Body of pancreas (tissue), 4 donors: ENCODE results near the gene PIGP.

Experiments used
- CTCF ChIP-seq, 7 experiments: fragments of 450-650 bp in 4 of 7; fragments of 200-600 bp in 3 of 7; sonication (generic) in 3 of 7; IDR thresholded peaks; one replicate each; pipeline ENCODE4 v1.5.1; 2016 to 2019; ENCODE audit warnings: antibody characterized with exemption in 7 of 7
- POLR2A ChIP-seq, 3 donors: fragments of 450-650 bp; IDR thresholded peaks; one replicate each; pipeline ENCODE4 v1.6.1; 2016; ENCODE audit warnings: antibody characterized with exemption in 3 of 3, mild to moderate bottlenecking in 2 of 3

- no peak for TF ChIP-seq CTCF (IDR thresholded peaks at IDR 0.05)
- no peak for TF ChIP-seq POLR2A (IDR thresholded peaks at IDR 0.05)
These were observed 31.1 kb downstream of the PIGP start for GRCh38 chr21:37041706-37042271.
